IMR-90 (cell line): ENCODE measurements around the gene NAT8. TPM values are rescaled to one million over a fixed set of nuclear protein-coding genes. Genes with fewer than 3 reads are reported as not detected.
A peak's percentile ranks its signal among the peaks of the same experiment; 100 is the strongest.

ENCODE experiments used
- ATAC-seq: fragments of 200-7000 bp; cut with Tn5 transposase; 2 replicates; pipeline ENCODE4 v1.9.1; 2020; ENCODE audit warnings: low read depth, mild to moderate bottlenecking, moderate library complexity
- BruUV-seq: library from RNA; stranded (reverse); fragments of 400-500 nt; replicated peaks from 2 replicates; lab custom pipeline; 2021; lab: Mats Ljungman, UMichigan
- CTCF ChIA-PET: fragments of 300-600 bp; formaldehyde crosslinking; extraction: SDS; loops from one replicate; lab custom pipeline; 2021; ENCODE audit warnings: antibody characterized with exemption; lab: Yijun Ruan, JAX
- POLR2A ChIA-PET: fragments of 300-600 bp; sonication (Branson Sonifier 250); formaldehyde crosslinking; loops from one replicate; lab custom pipeline; 2022; ENCODE audit warnings: antibody characterized with exemption; ENCODE audit not compliant: unreplicated experiment; lab: Charles Lee
- DNase-seq: peaks from one replicate; pipeline ENCODE4 v3.0.0; 2013
- H2AFZ ChIP-seq: replicated peaks from 2 replicates; pipeline ENCODE3; 2013; ENCODE audit warnings: low read length, mild to moderate bottlenecking; ENCODE audit not compliant: poor library complexity
- H2AK5ac ChIP-seq: 2 replicates; pipeline ENCODE4 v1.6.1; 2013; ENCODE audit warnings: low read depth, low read length, inconsistent platforms
- H2AK9ac ChIP-seq: replicated peaks from 2 replicates; pipeline ENCODE3; 2013; ENCODE audit warnings: mild to moderate bottlenecking, low read depth, low read length, moderate library complexity; ENCODE audit not compliant: poor library complexity
- H2BK120ac ChIP-seq: 2 replicates; pipeline ENCODE4 v1.6.1; 2013; ENCODE audit warnings: low read depth, low read length, inconsistent platforms
- H2BK15ac ChIP-seq: 3 replicates; pipeline ENCODE4 v1.6.1; 2013; ENCODE audit warnings: low read depth, low read length, inconsistent platforms
- H2BK20ac ChIP-seq: 2 replicates; pipeline ENCODE4 v1.6.1; 2013; ENCODE audit warnings: low read depth, mild to moderate bottlenecking, inconsistent platforms, low read length, moderate library complexity
- H2BK5ac ChIP-seq: 2 replicates; pipeline ENCODE4 v1.6.1; 2013; ENCODE audit warnings: mild to moderate bottlenecking, low read depth, low read length, inconsistent platforms; ENCODE audit not compliant: poor library complexity, severe bottlenecking
- H3K14ac ChIP-seq: replicated peaks from 2 replicates; pipeline ENCODE4 v1.6.1; 2013; ENCODE audit warnings: low read depth, low read length, inconsistent platforms
- H3K18ac ChIP-seq: 2 replicates; pipeline ENCODE4 v1.6.1; 2013; ENCODE audit warnings: low read depth, low read length, control low read depth
- H3K23ac ChIP-seq: 2 replicates; pipeline ENCODE4 v1.6.1; 2013; ENCODE audit warnings: low read depth, low read length, inconsistent platforms
- H3K27ac ChIP-seq: 2 replicates; pipeline ENCODE4 v1.5.1; 2013; ENCODE audit warnings: mild to moderate bottlenecking, control low read depth, low read length; ENCODE audit not compliant: insufficient read depth
- H3K27me3 ChIP-seq: 2 replicates; pipeline ENCODE4 v1.6.1; 2013; ENCODE audit warnings: low read length; ENCODE audit not compliant: control insufficient read depth, insufficient read depth
- H3K36me3 ChIP-seq: 2 replicates; pipeline ENCODE4 v1.6.1; 2013; ENCODE audit warnings: low read length, mixed read lengths; ENCODE audit not compliant: control insufficient read depth, insufficient read depth
- H3K4ac ChIP-seq: 2 replicates; pipeline ENCODE4 v1.6.1; 2013; ENCODE audit warnings: low read depth, low read length, inconsistent platforms
- H3K4me1 ChIP-seq: 2 replicates; pipeline ENCODE4 v1.6.1; 2013; ENCODE audit warnings: low read length, mixed read lengths; ENCODE audit not compliant: control insufficient read depth, insufficient read depth
- H3K4me2 ChIP-seq: 2 replicates; pipeline ENCODE4 v1.6.1; 2013; ENCODE audit warnings: low read depth, mild to moderate bottlenecking, control low read depth, low read length, moderate library complexity
- H3K4me3 ChIP-seq: 2 replicates; pipeline ENCODE4 v1.5.1; 2013; ENCODE audit warnings: low read depth, mild to moderate bottlenecking, control low read depth, low read length, moderate library complexity; ENCODE audit not compliant: insufficient read depth
- H3K56ac ChIP-seq: 2 replicates; pipeline ENCODE4 v1.6.1; 2013; ENCODE audit warnings: low read length, inconsistent platforms; ENCODE audit not compliant: insufficient read depth; ENCODE audit errors: extremely low read depth
- H3K79me1 ChIP-seq, 2 experiments: 2 replicates each; pipeline ENCODE4 v1.6.1; 2013; ENCODE audit warnings: low read length in 2 of 2, inconsistent platforms in 1 of 2, low read depth in 1 of 2
- H3K9ac ChIP-seq: 2 replicates; pipeline ENCODE4 v1.6.1; 2013; ENCODE audit warnings: low read depth, low read length, control low read depth
- H3K9me1 ChIP-seq: 2 replicates; pipeline ENCODE4 v1.6.1; 2013; ENCODE audit warnings: low read length, inconsistent platforms; ENCODE audit not compliant: insufficient read depth
- H3K9me3 ChIP-seq: 2 replicates; pipeline ENCODE4 v1.6.1; 2013; ENCODE audit warnings: low read length; ENCODE audit not compliant: control insufficient read depth, insufficient read depth
- H4K20me1 ChIP-seq: 2 replicates; pipeline ENCODE4 v1.6.1; 2013; ENCODE audit warnings: low read length, inconsistent platforms; ENCODE audit not compliant: insufficient read depth
- H4K5ac ChIP-seq: 2 replicates; pipeline ENCODE4 v1.6.1; 2013; ENCODE audit warnings: mild to moderate bottlenecking, low read depth, low read length, control low read depth
- H4K8ac ChIP-seq, 2 experiments: 2 replicates each; pipeline ENCODE4 v1.6.1; 2013; ENCODE audit warnings: low read depth in 2 of 2, low read length in 2 of 2, control low read depth in 1 of 2, inconsistent platforms in 1 of 2
- H4K91ac ChIP-seq: 2 replicates; pipeline ENCODE4 v1.6.1; 2013; ENCODE audit warnings: low read depth, low read length, inconsistent platforms; ENCODE audit not compliant: insufficient read depth
- SMC3 ChIP-seq: fragments of 150-350 bp; IDR thresholded peaks from 2 replicates; pipeline ENCODE4 v1.6.1; 2016; ENCODE audit warnings: low read depth, mild to moderate bottlenecking, antibody characterized with exemption, low read length, moderate library complexity
- USF2 ChIP-seq: fragments of 150-350 bp; IDR thresholded peaks from 2 replicates; pipeline ENCODE4 v1.6.1; 2017; ENCODE audit warnings: mild to moderate bottlenecking, antibody characterized with exemption, low read length, low read depth
- WGBS, 2 experiments: methylation state at CpG; one replicate each; pipeline versions ENCODE4 v1.1.5 to v1.1.7; 2013; ENCODE audit warnings: missing lambda C conversion rate in 2 of 2; ENCODE audit not compliant: insufficient read length in 1 of 2; ENCODE audit errors: extremely low coverage in 2 of 2; 5-methylcytosine and 5-hydroxymethylcytosine counted together
- dilution Hi-C: fragments of 300-500 bp; cut with HindIII; formaldehyde crosslinking; loops from one replicate; pipeline ENCODE4 v1.14.3; 2018; ENCODE audit warnings: low sequenced_read_pairs; ENCODE audit not compliant: unreplicated experiment
- in situ Hi-C: fragments of 300-500 bp; cut with MboI; formaldehyde crosslinking; loops from 3 replicates; pipeline ENCODE4 v1.14.3; 2019; ENCODE audit warnings: low sequenced_read_pairs, inconsistent platforms, mixed read lengths
- intact Hi-C: fragments of 100-400 bp; cut with micrococcal nuclease; formaldehyde crosslinking; loops from 2 replicates; pipeline ENCODE4 v1.10.0; 2022
- polyA plus RNA-seq, 3 experiments: library from polyadenylated mRNA; depleted of rRNA; stranded (reverse); fragments of >200 nt; gene quantifications; 2 replicates each; pipeline ENCODE4 v1.2.3, GENCODE V29; 2012; ENCODE audit warnings: low replicate concordance in 1 of 3
- total RNA-seq: library from RNA; depleted of rRNA; stranded (reverse); fragments of >200 nt; gene quantifications from 2 replicates; pipeline ENCODE4 v1.2.3, GENCODE V29; 2012; rRNA removed

Gene NAT8
- total and polyA plus RNA-seq, 2 of the 4 experiments (the other 2 are of a cell fraction) = not detected

- no peaks in the 10 kb centered on the region for H3K27me3 ChIP-seq
- H4K91ac ChIP-seq = no peak overlapping the region
- no peak overlapping the region for H3K18ac ChIP-seq
- H2AK9ac ChIP-seq = no peak overlapping the region
- dilution Hi-C loops (no loop called here), intact Hi-C loops (no loop called here), in situ Hi-C loops (no loop called here)
- peaks cover 2% of the 10 kb centered on the region for H3K4me1 ChIP-seq
- H3K4me3 ChIP-seq = no peak overlapping the region
- no peak overlapping the region for H3K23ac ChIP-seq
- ChIA-PET POLR2A (no interaction called here), CTCF (no interaction called here)
- no peak overlapping the region for H4K8ac ChIP-seq
- WGBS, 2 experiments = no CpG with 5 or more reads among the region's 2 CpGs
- no TSS peak for BruUV-seq
- H3K56ac ChIP-seq = no peak overlapping the region
- peak; percentile 13 for DNase-seq
- H3K9me3 ChIP-seq = no peaks in the 10 kb centered on the region
- H2AK5ac ChIP-seq = no peak overlapping the region
- ATAC-seq = no peak
- no peak overlapping the region for H2BK20ac ChIP-seq
- H3K36me3 ChIP-seq = no peaks in the 10 kb centered on the region
- no peak overlapping the region for H3K27ac ChIP-seq
- no peak overlapping the region for H2BK120ac ChIP-seq
- no peaks in the 10 kb centered on the region; the same call in 1 of the 2 replicates for H3K9me1 ChIP-seq
- H3K4ac ChIP-seq = no peak overlapping the region
- H4K5ac ChIP-seq = no peak overlapping the region
- no peak for TF ChIP-seq USF2
- TF ChIP-seq SMC3 = no peak
- H3K4me2 ChIP-seq = no peak overlapping the region
- H2AFZ ChIP-seq = no peak overlapping the region
- no peak overlapping the region for H2BK15ac ChIP-seq
- no peaks in the 10 kb centered on the region for H4K20me1 ChIP-seq
- H3K79me1 ChIP-seq = no peaks in the 10 kb centered on the region
- H3K14ac ChIP-seq = no peak overlapping the region
- no peak overlapping the region for H3K9ac ChIP-seq
- H2BK5ac ChIP-seq = no peak overlapping the region
Measured at GRCh38 chr2:73593680-73594079, 48.5 kb downstream of the NAT8 start.

Other genes with a start within 250 kb of the NAT8 start
- gene TPRKB, start 94.9 kb upstream of the NAT8 start, total RNA-seq = 37.6 and 52.2 TPM in 2 replicates
- 29.8 and 35.3 TPM in 2 replicates for gene TPRKB, start 94.9 kb upstream of the NAT8 start, polyA plus RNA-seq (2012; rRNA removed)
- gene DUSP11, start 137.7 kb upstream of the NAT8 start, total RNA-seq = 25.6 and 28.6 TPM in 2 replicates
- gene DUSP11, start 137.7 kb upstream of the NAT8 start, polyA plus RNA-seq (2012; rRNA removed) = 21.8 and 22.4 TPM in 2 replicates
- gene C2orf78, start 141.8 kb upstream of the NAT8 start, total RNA-seq = not detected in 2 replicates
- 0.03 TPM in 1 of 2 replicates, not detected in the other for gene C2orf78, start 141.8 kb upstream of the NAT8 start, polyA plus RNA-seq (2012; rRNA removed)
- gene STAMBP, start 186.5 kb upstream of the NAT8 start, total RNA-seq = 33.9 and 38.7 TPM in 2 replicates
- gene STAMBP, start 186.5 kb upstream of the NAT8 start, polyA plus RNA-seq (2012; rRNA removed) = 29.7 and 29.8 TPM in 2 replicates